GM12801 (cell line): ENCODE measurements around the gene PDZD7.

ENCODE experiments used
- CTCF ChIP-seq: IDR thresholded peaks from one replicate; pipeline ENCODE4 v1.5.1; 2011; ENCODE audit warnings: control low read depth; ENCODE audit not compliant: insufficient read length; ENCODE audit errors: extremely low read depth

PDZD7 gene

GRCh38 chr10:101029520-101030295 lies 1.2 kb downstream of the PDZD7 start:
- TF ChIP-seq CTCF: no peak

GRCh38 chr10:101028446-101029337 lies 2.2 kb downstream of the PDZD7 start:
- TF ChIP-seq CTCF: no peak

- TF ChIP-seq CTCF: no peak
These were observed 3.7 kb downstream of the PDZD7 start for GRCh38 chr10:101027106-101027720.

- TF ChIP-seq CTCF: no peak
These were observed 7.8 kb downstream of the PDZD7 start for GRCh38 chr10:101022967-101023705.

- no peak for TF ChIP-seq CTCF
These were observed 9.2 kb downstream of the PDZD7 start for GRCh38 chr10:101021692-101022251.

GRCh38 chr10:101021239-101021638 lies 9.7 kb downstream of the PDZD7 start:
- TF ChIP-seq CTCF: no peak
